Inferior parietal cortex (tissue), 1 donor: ENCODE measurements around the gene SP100.

Source experiments
- DNase-seq: peaks from one replicate; pipeline ENCODE4 v3.0.0-alpha.2; 2016; ENCODE audit errors: extremely low spot score

SP100 gene

DNA sequence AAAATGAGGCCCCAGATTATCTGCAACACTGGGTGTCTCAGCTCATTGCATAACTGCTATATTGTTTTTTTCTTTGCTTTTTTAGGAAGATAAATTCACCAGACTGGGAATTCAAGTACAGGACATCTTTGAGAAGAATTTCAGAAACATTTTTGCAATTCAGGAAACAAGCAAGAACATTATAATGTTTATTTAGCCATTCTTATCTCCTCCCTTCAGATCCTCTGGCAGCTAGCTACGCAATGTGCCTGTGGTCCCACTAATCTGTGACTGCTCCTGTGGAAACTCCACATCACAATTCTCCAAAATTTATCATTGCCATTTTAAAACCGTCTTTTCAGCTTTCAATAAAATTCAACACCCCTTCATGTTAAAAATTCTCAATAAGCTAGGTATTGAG, 126.8 kb downstream of the SP100 start:
- DNase-seq, result no peak

DNA sequence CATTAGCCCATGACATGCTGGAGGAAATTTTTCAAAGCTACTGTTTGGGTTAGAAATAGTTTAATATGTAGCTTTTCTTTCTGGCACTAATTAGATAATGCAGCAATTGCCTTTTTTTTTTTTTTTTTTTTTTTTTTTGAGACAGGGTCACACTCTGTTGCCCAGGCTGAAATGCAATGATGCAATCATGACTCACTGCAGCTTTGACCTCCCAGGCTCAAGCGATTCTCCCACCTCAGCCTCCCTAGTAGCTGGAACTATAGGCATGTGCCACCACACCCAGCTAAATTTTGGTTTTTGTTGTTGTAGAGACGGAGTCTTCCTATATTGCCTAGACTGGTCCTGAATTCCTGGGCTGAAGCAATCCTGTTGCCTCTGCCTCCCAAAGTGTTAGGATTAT, 136.2 kb downstream of the SP100 start:
- DNase-seq, result no peak

- DNase-seq, result no peak
Measured at GRCh38 chr2:230557065-230557464, 141.1 kb downstream of the SP100 start.

DNA sequence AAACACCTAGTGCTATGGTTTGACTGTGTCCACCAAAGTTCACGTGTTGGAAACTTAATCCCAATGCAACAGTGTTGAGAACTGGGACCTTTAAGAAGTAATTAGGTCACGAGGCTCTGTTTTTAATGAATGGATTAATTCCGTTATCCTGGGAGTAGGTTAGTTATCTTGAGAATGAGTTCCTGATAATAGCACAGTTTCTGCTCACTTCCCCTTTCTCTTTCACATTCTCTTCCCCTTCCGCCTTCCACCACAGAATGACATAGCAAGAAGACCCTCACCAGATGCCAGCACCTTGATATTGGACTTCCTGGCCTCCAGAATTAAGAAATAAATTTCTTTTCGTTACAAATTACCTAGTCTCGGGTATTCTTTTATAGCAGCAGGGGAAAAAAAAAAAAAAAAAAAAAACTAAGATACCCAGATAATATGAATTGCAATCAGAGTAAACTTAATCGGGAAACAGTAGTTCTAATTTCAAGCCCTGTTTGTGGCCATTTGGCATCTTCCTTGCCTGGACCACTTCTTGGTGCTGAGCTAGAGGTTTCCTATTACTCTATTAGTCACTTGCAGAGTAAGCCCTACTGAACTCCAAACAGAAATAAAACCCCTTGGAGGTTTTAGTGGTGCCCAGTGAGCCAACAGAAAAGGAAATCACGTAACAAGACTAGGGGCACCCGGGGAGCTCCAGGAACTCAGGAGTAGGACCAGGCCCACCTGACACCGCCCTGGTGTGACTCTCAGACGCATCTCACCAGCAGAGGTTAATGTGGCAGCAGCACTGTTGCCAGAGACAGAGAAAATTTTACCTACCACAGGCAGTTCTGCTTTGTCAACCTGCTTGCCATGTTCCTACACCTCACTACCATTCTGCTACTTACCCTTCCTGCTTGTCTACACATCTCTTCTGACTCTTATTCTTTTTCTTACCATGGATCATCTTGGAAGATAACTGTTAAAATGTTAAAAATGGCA, 149.1 kb downstream of the SP100 start:
- DNase-seq, result no peak

GRCh38 chr2:230569298-230569697, 153.3 kb downstream of the SP100 start:
- no peak for DNase-seq

DNA sequence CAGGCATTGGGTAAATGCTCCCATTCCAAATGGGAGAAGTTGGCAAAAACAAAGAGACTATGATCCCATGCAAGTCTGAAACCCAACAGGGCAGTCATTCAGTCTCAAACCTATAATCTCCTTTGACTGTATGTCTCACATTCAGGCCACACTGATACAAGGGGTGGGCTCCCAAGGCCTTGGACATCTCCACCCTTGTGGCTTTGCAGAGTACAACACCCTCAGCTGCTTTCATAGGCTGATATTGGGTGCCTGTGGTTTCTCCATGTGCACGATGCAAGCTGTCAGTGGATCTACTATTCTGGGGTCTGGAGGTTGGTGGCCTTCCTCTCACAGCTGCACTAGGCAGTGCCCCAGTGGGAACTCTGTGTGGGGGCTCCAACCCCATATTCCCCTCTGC, 155.0 kb downstream of the SP100 start:
- no peak for DNase-seq

GRCh38 chr2:230575642-230576324, 159.8 kb downstream of the SP100 start:
- DNase-seq, result no peak

DNA sequence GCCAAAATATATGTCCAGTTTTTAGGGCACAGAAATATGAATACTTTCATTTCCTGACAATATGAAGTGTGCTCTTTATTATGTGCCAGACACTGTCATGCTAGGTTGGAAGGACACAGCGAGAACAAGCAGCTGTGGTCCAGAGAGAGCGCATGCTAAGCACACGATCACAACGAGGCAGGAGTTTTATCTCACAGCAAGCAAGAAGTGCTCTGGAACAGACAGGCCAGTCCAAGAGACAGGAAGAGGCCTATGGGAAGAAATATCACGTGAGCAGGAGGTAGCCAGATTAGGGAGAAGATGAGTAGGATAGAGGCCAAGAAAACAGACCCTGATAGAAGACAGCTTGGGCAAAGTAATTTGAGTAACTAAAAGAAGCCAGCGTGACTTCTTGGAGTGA, 161.1 kb downstream of the SP100 start:
- no peak for DNase-seq

GRCh38 chr2:230578106-230578505, 162.1 kb downstream of the SP100 start:
- DNase-seq, result no peak

- DNase-seq, result no peak
Measured at GRCh38 chr2:230582851-230583283, 166.9 kb downstream of the SP100 start.

DNA sequence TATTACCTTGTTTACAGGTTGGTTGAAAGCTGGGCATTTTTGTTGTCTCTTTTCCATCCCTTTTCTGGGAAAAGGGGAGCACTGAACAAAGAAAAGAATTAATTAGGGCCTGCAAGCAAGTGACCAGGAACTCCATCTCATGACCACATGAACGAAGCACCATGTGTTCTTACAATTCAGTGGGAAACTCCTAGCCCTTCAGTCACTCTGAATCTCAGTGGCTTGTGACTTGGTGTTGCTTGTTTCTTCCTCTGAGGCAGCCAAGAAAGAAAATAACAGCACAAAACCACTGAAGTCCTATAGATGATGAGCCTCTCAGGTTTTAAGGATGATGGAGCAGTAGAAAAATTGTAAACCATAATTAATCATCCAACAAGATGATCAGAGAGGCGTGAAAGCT, 167.6 kb downstream of the SP100 start:
- no peak for DNase-seq

DNA sequence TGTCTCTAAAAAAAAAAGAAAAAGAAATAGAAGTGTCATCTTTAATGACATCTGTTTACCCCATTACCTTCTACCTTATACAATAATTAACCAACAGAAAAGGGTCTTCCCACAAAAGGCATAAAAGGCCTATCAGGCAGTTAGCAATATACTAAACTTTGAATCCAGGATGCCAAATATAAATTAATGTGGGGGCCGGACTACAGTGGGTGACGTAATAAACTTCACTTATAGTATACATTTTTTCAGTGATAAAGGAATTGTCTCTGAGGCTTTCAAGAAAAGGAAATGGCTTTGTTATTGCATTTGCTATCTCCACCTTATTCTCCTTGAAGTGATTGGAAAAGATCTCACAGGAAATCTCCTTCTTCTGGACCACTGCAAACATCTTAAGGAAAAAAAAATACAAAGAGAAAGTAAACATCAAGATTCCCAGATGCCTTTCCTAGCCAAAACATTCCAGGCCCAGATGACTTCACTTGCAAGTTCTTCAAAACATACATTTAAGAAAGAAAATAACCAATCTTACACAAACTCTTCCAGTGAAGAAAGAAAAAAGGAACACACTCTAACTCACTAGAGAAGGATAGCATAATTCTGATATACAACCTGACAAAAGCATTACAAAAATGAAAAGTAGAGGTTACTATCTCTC, 170.5 kb downstream of the SP100 start:
- no peak for DNase-seq

GRCh38 chr2:230589025-230589424, 173.0 kb downstream of the SP100 start:
- DNase-seq, result no peak

DNA sequence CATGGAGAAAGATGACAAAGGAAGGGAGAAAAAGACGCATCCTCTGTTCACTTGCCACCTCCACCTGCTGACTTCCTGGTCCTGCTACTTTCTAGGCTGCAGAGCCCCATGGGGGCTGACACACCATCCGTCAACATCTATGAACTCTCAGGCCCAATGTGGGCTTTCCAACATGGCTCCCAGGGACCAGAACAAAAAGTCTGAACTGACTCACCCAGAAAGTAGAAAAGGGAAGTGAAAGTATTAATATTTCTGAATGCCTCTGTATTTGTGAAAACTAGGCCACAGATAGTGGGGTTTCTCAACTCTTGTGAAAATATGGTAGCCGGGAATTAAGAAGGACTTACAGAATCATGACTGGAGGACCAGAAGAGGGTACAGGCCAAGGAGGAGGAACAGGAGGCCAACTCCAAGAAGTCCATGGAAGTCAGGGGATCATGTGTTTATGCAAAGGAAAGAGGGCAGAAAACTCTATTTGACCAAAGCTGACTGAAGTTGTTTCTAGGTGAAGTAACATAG, 173.6 kb downstream of the SP100 start:
- no peak for DNase-seq

GRCh38 chr2:230590333-230590732, 174.3 kb downstream of the SP100 start:
- DNase-seq, result no peak

DNA sequence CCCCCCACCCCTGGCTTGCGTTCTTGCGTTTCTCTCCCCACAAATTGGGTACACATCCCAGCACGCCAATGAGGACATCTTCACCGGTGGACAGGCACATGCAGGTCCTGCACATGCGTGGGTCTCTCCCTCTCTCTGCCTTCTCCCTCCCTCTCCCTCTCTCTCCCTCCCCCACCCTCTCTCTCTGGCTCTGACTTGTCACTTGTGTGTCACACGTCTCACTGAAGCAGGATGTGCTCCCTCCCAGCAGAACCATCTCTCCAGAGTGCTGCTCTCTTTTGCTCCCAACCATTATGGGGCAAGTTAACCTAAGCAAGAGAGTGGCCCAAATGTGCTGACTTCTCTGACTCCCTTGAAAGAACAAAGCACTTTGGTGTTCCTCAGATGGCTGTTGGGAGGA, 175.8 kb downstream of the SP100 start:
- no peak for DNase-seq

GRCh38 chr2:230592775-230593174, 176.8 kb downstream of the SP100 start:
- DNase-seq, result no peak
